NCI-H510A (cell line): Measurements from ENCODE around the gene LTK.
"Not testable (repeated sequence)": the region's sequence is repeated elsewhere in the genome, so short reads cannot be mapped to it uniquely, and the experiment has no call there.

Source experiments
- DNase-seq: peaks from one replicate; lab custom pipeline; 2025; lab: John Stamatoyannopoulos, UW

LTK gene

GRCh38 chr15:41474941-41475340 is 38.7 kb downstream of the LTK start:
- no peak for DNase-seq

GRCh38 chr15:41474436-41474835 is 39.2 kb downstream of the LTK start:
- DNase-seq, result no peak

GRCh38 chr15:41473418-41473817 is 40.2 kb downstream of the LTK start:
- no peak for DNase-seq

GRCh38 chr15:41469644-41470043 is 44.0 kb downstream of the LTK start:
- not testable (repeated sequence) for DNase-seq

GRCh38 chr15:41466711-41467110 is 46.9 kb downstream of the LTK start:
- DNase-seq, result no peak

- no peak for DNase-seq
These were observed 47.7 kb downstream of the LTK start for GRCh38 chr15:41465822-41466421.

- no peak for DNase-seq
These were observed 48.6 kb downstream of the LTK start for GRCh38 chr15:41464889-41465580.

- DNase-seq, result no peak
These were observed 51.4 kb downstream of the LTK start for GRCh38 chr15:41462084-41462795.
